Activated CD8-positive, alpha-beta memory T cell treated with anti-CD3 and anti-CD28 coated beads, Interleukin-2, amount 10 ng/mL, durations not matched to agents 7 days and 5 days (primary cell): ENCODE data around the gene RNF224. TPM values are rescaled to one million over a fixed set of nuclear protein-coding genes. Genes with fewer than 3 reads are reported as not detected.
A peak's percentile ranks its signal among the peaks of the same experiment; 100 is the strongest.

Experiments used
- ATAC-seq: fragments of 150-1000 bp; cut with Tn5 transposase; one replicate; pipeline ENCODE4 v1.10.0; 2021; ENCODE audit warnings: moderate library complexity
- CTCF ChIA-PET: fragments of 350-600 bp; sonication (Branson Sonifier 250); formaldehyde crosslinking; loops from one replicate; lab custom pipeline; 2021; ENCODE audit warnings: antibody characterized with exemption; lab: Charles Lee
- DNase-seq: peaks from one replicate; pipeline ENCODE4 v3.0.0-alpha.2; 2020
- H3K27ac Mint-ChIP-seq: one replicate; pipeline ENCODE4 v1.8.0; 2021; ENCODE audit warnings: mild to moderate bottlenecking, mixed read lengths
- H3K27me3 Mint-ChIP-seq: one replicate; pipeline ENCODE4 v1.8.0; 2021; ENCODE audit warnings: mixed read lengths
- H3K36me3 Mint-ChIP-seq: one replicate; pipeline ENCODE4 v1.8.0; 2021; ENCODE audit warnings: mild to moderate bottlenecking, mixed read lengths
- H3K4me1 Mint-ChIP-seq: one replicate; pipeline ENCODE4 v1.8.0; 2021; ENCODE audit warnings: mixed read lengths
- H3K4me3 Mint-ChIP-seq: one replicate; pipeline ENCODE4 v1.8.0; 2021; ENCODE audit warnings: mild to moderate bottlenecking, moderate library complexity, mixed read lengths
- H3K9me3 Mint-ChIP-seq: one replicate; pipeline ENCODE4 v1.8.0; 2022; ENCODE audit warnings: low read depth, mixed read lengths
- total RNA-seq, 2 experiments: library from RNA; stranded (reverse); gene quantifications; one replicate each; pipeline ENCODE4 v1.2.3, GENCODE V29; 2021

Gene RNF224
- total RNA-seq: not detected

GRCh38 chr9:137227054-137227852 is at the start of gene RNF224:
Gene RNF224 (plus strand): TSS chr9:137227502. CDS start chr9:137228336, 834 bp downstream.
- H3K4me1 Mint-ChIP-seq: peaks cover 18% of the 10 kb centered on the region
- CTCF ChIA-PET: interaction anchor here (0.6 to 6.8 kb wide), 26 partner anchors 11 to 232 kb away, joined by 3 to 110 read pairs (median 6); partner anchors contain the start of genes ANAPC2, GRIN1, MAN1B1 and NDOR1
- ATAC-seq: peak; percentile 46
- no peaks in the 10 kb centered on the region for H3K36me3 Mint-ChIP-seq
- H3K4me3 Mint-ChIP-seq: no peak within 1 kb of the TSS
- DNase-seq: peak; percentile 89
- H3K27me3 Mint-ChIP-seq: no peaks in the 10 kb centered on the region
- H3K9me3 Mint-ChIP-seq: no peaks in the 10 kb centered on the region
- no peak within 1 kb of the TSS for H3K27ac Mint-ChIP-seq

GRCh38 chr9:137178201-137178938 is 48.9 kb upstream of the RNF224 start:
- DNase-seq (no peak), ATAC-seq (no peak)
- no peak overlapping the region for H3K4me3 Mint-ChIP-seq
- H3K27ac Mint-ChIP-seq: no peak overlapping the region
- CTCF ChIA-PET: interaction anchor here (0.8 to 0.9 kb wide), 2 partner anchors 49 to 83 kb away, joined by 3 read pairs; partner anchors contain the start of gene RNF224
- H3K27me3 Mint-ChIP-seq: peaks cover 10% of the 10 kb centered on the region
- peaks cover 4% of the 10 kb centered on the region for H3K36me3 Mint-ChIP-seq
- H3K4me1 Mint-ChIP-seq: no peaks in the 10 kb centered on the region
- H3K9me3 Mint-ChIP-seq: no peaks in the 10 kb centered on the region

DNA sequence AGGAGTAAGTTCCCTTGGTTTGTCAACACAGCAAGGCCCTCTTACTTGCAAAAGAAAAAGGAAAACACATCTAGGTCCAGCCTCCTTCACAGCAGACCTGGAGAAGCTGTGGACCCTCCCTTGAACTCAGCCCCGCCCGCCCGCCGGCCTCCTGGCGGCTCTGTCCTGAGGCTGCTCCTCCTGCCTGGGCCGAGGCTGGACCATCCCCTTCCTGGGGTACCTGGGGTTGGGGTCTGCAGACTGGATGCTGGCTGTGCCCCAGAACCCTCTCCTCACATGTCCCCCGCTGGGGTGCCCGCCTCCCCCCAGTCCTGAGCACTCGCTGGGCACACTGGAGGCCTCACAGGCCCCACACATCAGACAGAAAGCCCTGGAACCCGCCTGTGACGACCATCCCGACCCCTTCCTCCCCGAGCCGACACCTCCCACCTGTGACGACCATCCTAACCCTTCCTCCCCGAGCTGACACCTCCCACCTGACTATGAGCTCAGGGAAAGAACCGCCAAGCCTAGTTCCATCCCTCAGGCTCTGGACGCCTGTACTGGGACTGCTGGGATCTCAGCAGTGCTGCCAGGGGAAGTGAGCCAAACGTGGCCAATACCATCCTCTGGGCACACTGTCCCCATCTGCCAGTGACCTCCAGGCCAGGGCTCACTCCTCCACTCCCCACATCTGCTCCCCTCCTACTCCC is 48.2 kb upstream of the RNF224 start:
- DNase-seq (no peak), ATAC-seq (no peak)
- Mint-ChIP-seq H3K36me3 (peaks cover 4% of the 10 kb centered on the region), H3K4me1 (no peaks in the 10 kb centered on the region), H3K27me3 (peaks cover 3% of the 10 kb centered on the region), H3K9me3 (no peaks in the 10 kb centered on the region), H3K27ac (no peak overlapping the region), H3K4me3 (no peak overlapping the region)
- CTCF ChIA-PET: interaction anchor here (0.8 to 0.9 kb wide), 2 partner anchors 48 to 83 kb away, joined by 3 read pairs; partner anchors contain the start of gene RNF224

GRCh38 chr9:137179761-137180160 is 47.5 kb upstream of the RNF224 start:
- H3K9me3 Mint-ChIP-seq: no peaks in the 10 kb centered on the region
- CTCF ChIA-PET: no interaction called here
- H3K4me3 Mint-ChIP-seq: no peak overlapping the region
- peaks cover 2% of the 10 kb centered on the region for H3K27me3 Mint-ChIP-seq
- no peak for ATAC-seq
- H3K27ac Mint-ChIP-seq: no peak overlapping the region
- no peak for DNase-seq
- H3K36me3 Mint-ChIP-seq: peaks cover 4% of the 10 kb centered on the region
- no peaks in the 10 kb centered on the region for H3K4me1 Mint-ChIP-seq

GRCh38 chr9:137180491-137180890 is 46.8 kb upstream of the RNF224 start:
- Mint-ChIP-seq H3K4me3 (no peak overlapping the region), H3K9me3 (no peaks in the 10 kb centered on the region), H3K4me1 (peaks cover 1% of the 10 kb centered on the region), H3K36me3 (peaks cover 4% of the 10 kb centered on the region), H3K27ac (no peak overlapping the region), H3K27me3 (no peaks in the 10 kb centered on the region)
- no peak for ATAC-seq
- CTCF ChIA-PET: no interaction called here
- DNase-seq: no peak

GRCh38 chr9:137181680-137182079 is 45.6 kb upstream of the RNF224 start:
- ATAC-seq (no peak), DNase-seq (no peak)
- H3K9me3 Mint-ChIP-seq: no peaks in the 10 kb centered on the region
- no peak overlapping the region for H3K4me3 Mint-ChIP-seq
- CTCF ChIA-PET: no interaction called here
- peaks cover 4% of the 10 kb centered on the region for H3K36me3 Mint-ChIP-seq
- H3K27me3 Mint-ChIP-seq: no peaks in the 10 kb centered on the region
- peaks cover 8% of the 10 kb centered on the region for H3K4me1 Mint-ChIP-seq
- no peak overlapping the region for H3K27ac Mint-ChIP-seq

GRCh38 chr9:137182836-137183235 is 44.5 kb upstream of the RNF224 start:
- DNase-seq (no peak), ATAC-seq (no peak)
- Mint-ChIP-seq H3K27me3 (no peaks in the 10 kb centered on the region), H3K4me3 (no peak overlapping the region), H3K4me1 (peaks cover 19% of the 10 kb centered on the region), H3K27ac (no peak overlapping the region), H3K36me3 (peaks cover 4% of the 10 kb centered on the region), H3K9me3 (no peaks in the 10 kb centered on the region)
- CTCF ChIA-PET: no interaction called here

DNA sequence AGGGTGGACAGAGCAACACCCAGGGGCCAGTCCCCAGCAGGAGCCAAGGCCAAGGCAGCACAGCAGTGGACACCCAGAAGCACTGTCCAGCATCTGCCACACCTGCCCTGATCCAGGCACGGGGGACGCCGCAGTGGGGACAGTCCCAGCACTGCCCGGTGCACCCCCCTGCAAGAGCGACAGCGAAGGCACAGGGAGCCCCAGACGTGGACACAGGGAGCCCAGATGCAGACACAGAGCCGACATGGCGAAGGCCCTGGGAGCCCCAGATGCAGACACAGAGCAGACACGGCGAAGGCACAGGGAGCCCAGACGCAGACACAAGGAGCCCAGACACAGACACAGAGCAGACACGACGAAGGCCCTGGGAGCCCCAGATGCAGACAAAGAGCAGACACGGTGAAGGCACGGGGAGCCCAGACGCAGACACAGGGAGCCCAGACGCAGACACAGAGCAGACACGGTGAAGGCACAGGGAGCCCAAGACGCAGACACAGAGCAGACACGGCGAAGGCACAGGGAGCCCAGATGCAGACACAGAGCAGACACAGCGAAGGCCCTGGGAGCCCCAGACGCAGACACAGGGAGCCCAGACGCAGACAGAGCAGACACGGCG is 43.2 kb upstream of the RNF224 start:
- no peak overlapping the region for H3K27ac Mint-ChIP-seq
- no peak for ATAC-seq
- H3K4me3 Mint-ChIP-seq: no peak overlapping the region
- H3K9me3 Mint-ChIP-seq: no peaks in the 10 kb centered on the region
- peaks cover 4% of the 10 kb centered on the region for H3K36me3 Mint-ChIP-seq
- H3K27me3 Mint-ChIP-seq: no peaks in the 10 kb centered on the region
- CTCF ChIA-PET: no interaction called here
- DNase-seq: no peak
- peaks cover 21% of the 10 kb centered on the region for H3K4me1 Mint-ChIP-seq

DNA sequence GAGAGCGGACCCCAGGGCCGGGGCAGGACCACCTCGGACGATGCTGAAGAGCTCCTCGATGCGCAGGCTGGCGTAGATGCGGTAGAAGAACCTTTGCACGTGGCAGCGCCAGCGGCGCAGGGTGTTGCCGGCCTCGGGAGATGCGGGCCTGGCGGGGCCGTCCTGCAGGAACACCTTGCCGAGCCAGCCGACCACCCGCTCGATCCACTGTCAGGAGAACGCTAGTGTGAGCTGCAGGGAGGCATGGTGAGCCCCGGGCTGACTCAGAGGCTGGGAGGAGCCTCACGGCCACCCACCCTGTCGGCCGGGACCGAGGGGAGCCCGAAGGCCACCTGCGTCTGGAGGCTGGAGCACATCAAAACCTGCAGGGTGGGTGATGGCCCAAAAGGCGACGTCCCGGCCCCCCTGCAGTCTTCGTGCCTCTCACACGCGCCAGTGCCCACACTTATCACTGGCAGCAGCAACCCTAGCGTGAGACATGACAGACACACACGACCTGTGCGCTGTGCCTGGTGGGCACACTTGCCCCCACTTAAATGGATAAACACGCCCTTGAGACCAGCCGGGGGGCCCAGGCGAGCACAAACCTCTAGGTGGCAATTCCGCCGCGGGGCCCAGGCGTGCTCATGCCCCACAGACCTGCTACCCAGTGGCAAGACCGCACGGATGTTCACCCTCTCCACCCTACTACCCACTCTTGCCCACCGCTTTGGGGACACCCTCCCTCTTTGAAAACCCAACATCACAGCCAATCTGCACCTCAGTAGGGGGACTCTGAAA is 42.2 kb upstream of the RNF224 start:
- Mint-ChIP-seq H3K27me3 (no peaks in the 10 kb centered on the region), H3K4me1 (peaks cover 28% of the 10 kb centered on the region), H3K4me3 (no peak overlapping the region), H3K27ac (no peak overlapping the region), H3K9me3 (no peaks in the 10 kb centered on the region), H3K36me3 (peaks cover 4% of the 10 kb centered on the region)
- DNase-seq: no peak
- CTCF ChIA-PET: no interaction called here
- no peak for ATAC-seq

DNA sequence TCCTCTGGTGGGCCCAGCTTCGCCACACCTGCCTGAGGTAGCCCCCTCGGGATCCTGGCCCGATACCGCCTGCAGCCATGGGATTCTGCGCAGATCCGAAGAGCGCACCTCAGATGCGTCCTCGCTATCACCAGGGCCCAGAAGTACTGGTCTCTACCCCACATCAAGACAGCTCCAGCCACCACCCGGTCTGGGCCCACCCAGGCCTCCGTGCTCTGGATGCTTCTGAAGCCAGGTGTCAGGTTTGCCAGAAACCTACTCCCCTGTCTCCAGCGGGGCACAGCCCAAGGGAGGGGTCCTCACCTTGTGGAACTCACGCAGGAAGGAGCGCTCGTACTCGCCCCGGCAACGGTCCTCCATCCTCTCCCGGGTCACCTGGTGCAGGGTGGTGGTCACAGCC is 41.4 kb upstream of the RNF224 start:
- H3K36me3 Mint-ChIP-seq: peaks cover 5% of the 10 kb centered on the region
- ATAC-seq (no peak), DNase-seq (no peak)
- no peaks in the 10 kb centered on the region for H3K27me3 Mint-ChIP-seq
- H3K27ac Mint-ChIP-seq: no peak overlapping the region
- CTCF ChIA-PET: no interaction called here
- H3K4me3 Mint-ChIP-seq: no peak overlapping the region
- no peaks in the 10 kb centered on the region for H3K9me3 Mint-ChIP-seq
- peaks cover 35% of the 10 kb centered on the region for H3K4me1 Mint-ChIP-seq

GRCh38 chr9:137186385-137186784 is 40.9 kb upstream of the RNF224 start:
- H3K27me3 Mint-ChIP-seq: no peaks in the 10 kb centered on the region
- peak overlapping the region; percentile 93 for H3K4me3 Mint-ChIP-seq
- peaks cover 5% of the 10 kb centered on the region for H3K36me3 Mint-ChIP-seq
- no peak for ATAC-seq
- CTCF ChIA-PET: interaction anchor here (3.5 to 5.1 kb wide), 2 partner anchors 18 to 50 kb away, joined by 15 to 55 read pairs; partner anchors contain the start of genes NDOR1, TMEM203 and TPRN
- no peak for DNase-seq
- no peak overlapping the region for H3K27ac Mint-ChIP-seq
- peaks cover 35% of the 10 kb centered on the region for H3K4me1 Mint-ChIP-seq
- no peaks in the 10 kb centered on the region for H3K9me3 Mint-ChIP-seq

GRCh38 chr9:137187386-137187785 is 39.9 kb upstream of the RNF224 start:
- H3K4me3 Mint-ChIP-seq: peak overlapping the region; percentile 93
- CTCF ChIA-PET: interaction anchor here (1.2 to 5.1 kb wide), 8 partner anchors 11 to 67 kb away, joined by 6 to 55 read pairs (median 11); partner anchors contain the start of genes CYSRT1, NDOR1, NELFB and RNF208
- peaks cover 2% of the 10 kb centered on the region for H3K36me3 Mint-ChIP-seq
- H3K27ac Mint-ChIP-seq: peak overlapping the region; percentile 92
- H3K27me3 Mint-ChIP-seq: no peaks in the 10 kb centered on the region
- DNase-seq (no peak), ATAC-seq (no peak)
- H3K4me1 Mint-ChIP-seq: peaks cover 35% of the 10 kb centered on the region
- no peaks in the 10 kb centered on the region for H3K9me3 Mint-ChIP-seq
